HL-60 (cell line): Measurements from ENCODE around the gene CLSTN2.

Source experiments
- DNase-seq, 2 experiments: peaks; one replicate each; pipeline ENCODE4 v3.0.0-alpha.2; 2010 to 2020; ENCODE audit warnings: low read depth in 1 of 2, low spot score in 1 of 2
- H3K27ac ChIP-seq: fragments of 250-450 bp; sonication (Bioruptor Pico); replicated peaks from 2 replicates; pipeline ENCODE4 v1.5.1; 2020; ENCODE audit warnings: mild to moderate bottlenecking, moderate library complexity
- H3K27me3 ChIP-seq: fragments of 250-450 bp; sonication (Bioruptor Pico); 2 replicates; pipeline ENCODE4 v1.5.1; 2021; ENCODE audit warnings: mild to moderate bottlenecking, moderate library complexity; ENCODE audit not compliant: insufficient read depth, poor library complexity, severe bottlenecking
- H3K4me3 ChIP-seq: replicated peaks from 2 replicates; pipeline ENCODE4 v1.5.1; 2011; ENCODE audit warnings: mild to moderate bottlenecking, control low read depth, low read length; ENCODE audit not compliant: insufficient read depth
- GABPA ChIP-seq: IDR thresholded peaks from 2 replicates; pipeline ENCODE4 v1.6.1; 2012; ENCODE audit warnings: low read depth
- POLR2AphosphoS5 ChIP-seq: IDR thresholded peaks from 2 replicates; pipeline ENCODE4 v1.6.1; 2012; ENCODE audit warnings: low read depth
- SPI1 ChIP-seq: IDR thresholded peaks from 2 replicates; pipeline ENCODE4 v1.6.1; 2012; ENCODE audit warnings: low read depth, mild to moderate bottlenecking, borderline replicate concordance
- TF ChIP-seq, protein P1 (sequence below): IDR thresholded peaks from one replicate; pipeline ENCODE4 v1.5.1; 2011; ENCODE audit warnings: low read length, control low read depth, inconsistent platforms; ENCODE audit not compliant: insufficient read depth
- TF ChIP-seq, protein P2 (sequence below): IDR thresholded peaks from 2 replicates; pipeline ENCODE4 v1.6.1; 2012; ENCODE audit warnings: low read depth; ENCODE audit not compliant: insufficient replicate concordance

The CLSTN2 gene

DNA sequence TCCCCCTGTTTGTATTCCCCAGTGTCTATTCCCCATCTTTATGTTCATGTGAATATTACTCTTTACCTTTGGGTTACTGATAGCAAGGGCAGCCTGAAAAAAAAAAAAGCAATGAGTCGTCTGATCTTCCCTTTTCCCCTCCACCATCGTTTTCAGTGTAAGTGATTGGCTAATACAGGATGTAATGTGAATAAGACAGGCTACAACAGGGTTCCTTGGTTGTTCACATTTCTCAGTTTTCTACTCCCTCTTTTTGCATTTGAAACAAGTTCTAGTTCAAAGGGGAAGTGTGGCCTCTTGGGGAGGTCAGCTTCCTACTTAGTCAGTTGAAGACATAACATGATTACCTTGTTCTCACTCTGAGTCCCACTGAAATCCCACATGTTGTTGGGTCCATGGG, 464.9 kb downstream of the CLSTN2 start:
- Histone ChIP-seq H3K27me3 (no peaks in the 10 kb centered on the region), H3K4me3 (no peak overlapping the region), H3K27ac (no peak overlapping the region)
- TF ChIP-seq SPI1 (peak; percentile 47; the same call in 1 of the 2 replicates), POLR2AphosphoS5 (no peak)
- peak in 1 of 2 experiments; percentile 3 for DNase-seq

DNA sequence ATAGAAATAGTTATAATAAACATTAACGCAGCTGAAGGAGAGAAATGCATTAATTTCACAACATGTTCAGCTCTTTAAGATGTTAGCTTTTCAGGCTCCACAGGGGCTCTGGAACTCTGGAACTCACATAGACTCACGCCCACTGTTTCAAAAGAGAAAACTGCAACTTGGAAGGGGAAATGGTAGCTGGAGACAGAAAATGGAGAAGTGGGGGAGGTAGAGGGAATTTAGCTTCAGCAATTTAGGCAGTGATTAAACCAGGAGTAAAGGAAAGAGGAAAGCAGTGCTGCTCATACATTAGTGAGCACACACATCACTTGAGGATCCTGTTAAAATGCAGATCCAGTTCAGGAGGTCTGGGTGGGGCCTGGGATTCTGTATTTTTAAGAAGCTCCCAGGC, 468.1 kb downstream of the CLSTN2 start:
- Histone ChIP-seq H3K4me3 (no peak overlapping the region), H3K27me3 (no peaks in the 10 kb centered on the region), H3K27ac (no peak overlapping the region)
- TF ChIP-seq POLR2AphosphoS5 (no peak), SPI1 (peak; percentile 61)
- TF ChIP-seq, protein P1, sequence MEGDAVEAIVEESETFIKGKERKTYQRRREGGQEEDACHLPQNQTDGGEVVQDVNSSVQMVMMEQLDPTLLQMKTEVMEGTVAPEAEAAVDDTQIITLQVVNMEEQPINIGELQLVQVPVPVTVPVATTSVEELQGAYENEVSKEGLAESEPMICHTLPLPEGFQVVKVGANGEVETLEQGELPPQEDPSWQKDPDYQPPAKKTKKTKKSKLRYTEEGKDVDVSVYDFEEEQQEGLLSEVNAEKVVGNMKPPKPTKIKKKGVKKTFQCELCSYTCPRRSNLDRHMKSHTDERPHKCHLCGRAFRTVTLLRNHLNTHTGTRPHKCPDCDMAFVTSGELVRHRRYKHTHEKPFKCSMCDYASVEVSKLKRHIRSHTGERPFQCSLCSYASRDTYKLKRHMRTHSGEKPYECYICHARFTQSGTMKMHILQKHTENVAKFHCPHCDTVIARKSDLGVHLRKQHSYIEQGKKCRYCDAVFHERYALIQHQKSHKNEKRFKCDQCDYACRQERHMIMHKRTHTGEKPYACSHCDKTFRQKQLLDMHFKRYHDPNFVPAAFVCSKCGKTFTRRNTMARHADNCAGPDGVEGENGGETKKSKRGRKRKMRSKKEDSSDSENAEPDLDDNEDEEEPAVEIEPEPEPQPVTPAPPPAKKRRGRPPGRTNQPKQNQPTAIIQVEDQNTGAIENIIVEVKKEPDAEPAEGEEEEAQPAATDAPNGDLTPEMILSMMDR: no peak
- TF ChIP-seq, protein P2, sequence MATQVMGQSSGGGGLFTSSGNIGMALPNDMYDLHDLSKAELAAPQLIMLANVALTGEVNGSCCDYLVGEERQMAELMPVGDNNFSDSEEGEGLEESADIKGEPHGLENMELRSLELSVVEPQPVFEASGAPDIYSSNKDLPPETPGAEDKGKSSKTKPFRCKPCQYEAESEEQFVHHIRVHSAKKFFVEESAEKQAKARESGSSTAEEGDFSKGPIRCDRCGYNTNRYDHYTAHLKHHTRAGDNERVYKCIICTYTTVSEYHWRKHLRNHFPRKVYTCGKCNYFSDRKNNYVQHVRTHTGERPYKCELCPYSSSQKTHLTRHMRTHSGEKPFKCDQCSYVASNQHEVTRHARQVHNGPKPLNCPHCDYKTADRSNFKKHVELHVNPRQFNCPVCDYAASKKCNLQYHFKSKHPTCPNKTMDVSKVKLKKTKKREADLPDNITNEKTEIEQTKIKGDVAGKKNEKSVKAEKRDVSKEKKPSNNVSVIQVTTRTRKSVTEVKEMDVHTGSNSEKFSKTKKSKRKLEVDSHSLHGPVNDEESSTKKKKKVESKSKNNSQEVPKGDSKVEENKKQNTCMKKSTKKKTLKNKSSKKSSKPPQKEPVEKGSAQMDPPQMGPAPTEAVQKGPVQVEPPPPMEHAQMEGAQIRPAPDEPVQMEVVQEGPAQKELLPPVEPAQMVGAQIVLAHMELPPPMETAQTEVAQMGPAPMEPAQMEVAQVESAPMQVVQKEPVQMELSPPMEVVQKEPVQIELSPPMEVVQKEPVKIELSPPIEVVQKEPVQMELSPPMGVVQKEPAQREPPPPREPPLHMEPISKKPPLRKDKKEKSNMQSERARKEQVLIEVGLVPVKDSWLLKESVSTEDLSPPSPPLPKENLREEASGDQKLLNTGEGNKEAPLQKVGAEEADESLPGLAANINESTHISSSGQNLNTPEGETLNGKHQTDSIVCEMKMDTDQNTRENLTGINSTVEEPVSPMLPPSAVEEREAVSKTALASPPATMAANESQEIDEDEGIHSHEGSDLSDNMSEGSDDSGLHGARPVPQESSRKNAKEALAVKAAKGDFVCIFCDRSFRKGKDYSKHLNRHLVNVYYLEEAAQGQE: no peak
- no peak for DNase-seq

DNA sequence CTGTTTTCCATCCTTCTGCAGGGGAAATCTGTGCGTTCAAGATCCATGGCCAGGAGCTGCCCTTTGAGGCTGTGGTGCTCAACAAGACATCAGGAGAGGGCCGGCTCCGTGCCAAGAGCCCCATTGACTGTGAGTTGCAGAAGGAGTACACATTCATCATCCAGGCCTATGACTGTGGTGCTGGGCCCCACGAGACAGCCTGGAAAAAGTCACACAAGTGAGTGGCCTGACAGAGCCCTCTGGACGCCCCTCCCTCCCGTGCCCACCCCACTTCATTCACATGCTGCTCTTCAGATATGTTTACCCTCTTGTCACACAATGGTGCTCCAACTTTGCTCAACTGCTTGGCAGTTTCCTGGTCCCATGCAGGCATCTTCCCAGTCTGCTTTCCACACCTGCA, 468.6 kb downstream of the CLSTN2 start:
- H3K4me3 ChIP-seq: no peak overlapping the region
- no peak for DNase-seq
- H3K27ac ChIP-seq: no peak overlapping the region
- no peaks in the 10 kb centered on the region for H3K27me3 ChIP-seq
- TF ChIP-seq, protein P2: no peak
- TF ChIP-seq, protein P1: no peak
- TF ChIP-seq GABPA (no peak), POLR2AphosphoS5 (no peak), SPI1 (no peak)

DNA sequence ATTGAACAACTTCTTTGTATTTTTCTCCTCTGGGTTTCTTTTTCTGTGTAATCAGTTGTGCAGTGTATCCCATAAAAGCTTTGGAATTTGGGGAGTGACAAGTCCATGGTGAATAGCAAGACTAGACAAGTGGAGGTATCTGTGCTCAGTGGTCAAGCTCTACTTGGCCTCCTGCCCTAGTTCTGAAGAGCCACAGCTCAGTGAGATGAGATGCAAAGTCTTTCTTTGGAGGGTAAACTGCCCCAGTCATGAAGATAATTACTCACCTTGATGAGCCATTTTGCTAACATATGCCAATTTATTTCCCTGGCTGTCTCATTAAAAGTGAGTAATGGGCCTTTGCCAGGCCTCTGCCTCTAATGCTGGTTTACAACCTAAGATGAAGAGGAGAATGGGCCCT, 471.7 kb downstream of the CLSTN2 start:
- Histone ChIP-seq H3K27me3 (no peaks in the 10 kb centered on the region), H3K4me3 (no peak overlapping the region), H3K27ac (no peak overlapping the region)
- TF ChIP-seq GABPA (no peak), SPI1 (no peak), POLR2AphosphoS5 (no peak)
- TF ChIP-seq, protein P2: no peak
- TF ChIP-seq, protein P1: no peak
- no peak for DNase-seq
